K562 (cell line): ENCODE measurements around the gene SPIB. TPM values are rescaled to one million over a fixed set of nuclear protein-coding genes. Genes with fewer than 3 reads are reported as not detected.

Experiments
- ATAC-seq: fragments of 200-7000 bp; cut with Tn5 transposase; 3 replicates; pipeline ENCODE4 v1.9.1; 2020; ENCODE audit warnings: moderate library complexity
- BruUV-seq: library from RNA; stranded (reverse); fragments of 400-500 nt; replicated peaks from 2 replicates; lab custom pipeline; 2021; lab: Mats Ljungman, UMichigan
- CTCF ChIA-PET: fragments of 300-600 bp; formaldehyde crosslinking; extraction: SDS; loops from one replicate; lab custom pipeline; 2021; ENCODE audit warnings: low intra/inter-chr PET ratio; lab: Yijun Ruan, JAX
- POLR2A ChIA-PET: fragments of 300-600, 350-650 bp; sonication (Branson Sonifier 250); formaldehyde crosslinking; extraction: SDS; loops from one replicate; lab custom pipeline; 2021; ENCODE audit warnings: antibody characterized with exemption, inconsistent platforms; lab: Yijun Ruan, JAX
- DNase-seq, 4 experiments: peaks; one replicate each; pipeline versions ENCODE4 v3.0.0 to v3.0.0-alpha.2; 2011 to 2018; ENCODE audit warnings: low spot score in 3 of 4, mixed read lengths in 3 of 4; ENCODE audit errors: extremely low read depth in 1 of 4
- FAIRE-seq: peaks from 2 replicates; lab custom pipeline; 2011; peaks lifted over from hg19 to GRCh38; lab: Jason Lieb, UNC
- H2AFZ ChIP-seq: 2 replicates; pipeline ENCODE4 v1.6.0; 2011; ENCODE audit warnings: low read depth, low read length, control low read depth, inconsistent platforms
- H3K27ac ChIP-seq: fragments of 200-600 bp; 3 replicates; pipeline ENCODE4 v1.8.0; 2011; ENCODE audit warnings: low read depth, mild to moderate bottlenecking, control low read depth, inconsistent platforms, low read length, moderate library complexity, mixed read lengths; ENCODE audit errors: extremely low read depth
- H3K27me3 ChIP-seq, 2 experiments: fragments of 300-600 bp in 1 of 2; 2 replicates in 1 of 2; 3 replicates in 1 of 2; pipeline versions ENCODE4 v1.6.0 to v1.8.0; 2011; ENCODE audit warnings: inconsistent platforms in 2 of 2, low read length in 2 of 2, mild to moderate bottlenecking in 1 of 2, mixed read lengths in 1 of 2, moderate library complexity in 1 of 2; ENCODE audit not compliant: control insufficient read depth in 2 of 2, insufficient read depth in 2 of 2
- H3K36me3 ChIP-seq: fragments of 300-600 bp; 3 replicates; pipeline ENCODE4 v1.8.0; 2011; ENCODE audit warnings: mild to moderate bottlenecking, low read length, inconsistent platforms; ENCODE audit not compliant: control insufficient read depth, insufficient read depth
- H3K4me1 ChIP-seq, 2 experiments: fragments of 200-600 bp in 1 of 2; replicated peaks in 1 of 2; 2 replicates in 1 of 2; 3 replicates in 1 of 2; pipeline versions ENCODE4 v1.5.1 to v1.8.0; 2011; ENCODE audit warnings: inconsistent platforms in 2 of 2, low read length in 2 of 2, mild to moderate bottlenecking in 1 of 2, mixed read lengths in 1 of 2, moderate library complexity in 1 of 2; ENCODE audit not compliant: control insufficient read depth in 2 of 2, insufficient read depth in 2 of 2
- H3K4me2 ChIP-seq: 2 replicates; pipeline ENCODE4 v1.6.1; 2011; ENCODE audit warnings: low read length, control low read depth, inconsistent platforms, mixed read lengths; ENCODE audit not compliant: insufficient read depth
- H3K4me3 ChIP-seq: fragments of 200-600 bp; sonication (generic), shearing (Covaris generic); 2 replicates; pipeline ENCODE4 v1.5.1; 2016; ENCODE audit warnings: control low read depth, inconsistent platforms
- H3K79me2 ChIP-seq: fragments of 200-600 bp; 3 replicates; pipeline ENCODE4 v1.8.0; 2011; ENCODE audit warnings: low read length, inconsistent platforms; ENCODE audit not compliant: control insufficient read depth, insufficient read depth
- H3K9ac ChIP-seq, 2 experiments: 2 replicates each; pipeline versions ENCODE4 v1.6.0 to v1.6.1; 2011; ENCODE audit warnings: low read depth in 2 of 2, low read length in 2 of 2, control low read depth in 1 of 2, inconsistent platforms in 1 of 2, mild to moderate bottlenecking in 1 of 2, mixed read lengths in 1 of 2; ENCODE audit not compliant: insufficient read depth in 1 of 2
- H3K9me1 ChIP-seq: one replicate; pipeline ENCODE4 v1.6.0; 2011; ENCODE audit warnings: inconsistent platforms, mild to moderate bottlenecking, low read length, moderate library complexity; ENCODE audit not compliant: control insufficient read depth, insufficient read depth
- H3K9me3 ChIP-seq: replicated peaks from 2 replicates; pipeline ENCODE4 v1.5.1; 2011; ENCODE audit warnings: low read depth, low read length, inconsistent platforms; ENCODE audit not compliant: control insufficient read depth, insufficient read depth
- H4K20me1 ChIP-seq: replicated peaks from 2 replicates; pipeline ENCODE4 v1.6.1; 2011; ENCODE audit warnings: low read length, inconsistent platforms, mixed read lengths; ENCODE audit not compliant: control insufficient read depth, insufficient read depth
- BRD9 ChIP-seq: fragments of 450-650 bp; IDR thresholded peaks from 2 replicates; pipeline ENCODE4 v1.6.1; 2018; ENCODE audit warnings: low read depth; ENCODE audit not compliant: partially characterized antibody
- CHD1 ChIP-seq: fragments of 200-600 bp; sonication (generic); IDR thresholded peaks from one replicate; pipeline ENCODE4 v1.6.1; 2012; ENCODE audit warnings: mild to moderate bottlenecking, moderate library complexity, low read length, inconsistent platforms
- FOXK2 ChIP-seq, 2 experiments: fragments of 450-650 bp; IDR thresholded peaks in 1 of 2; conservative IDR thresholded peaks in 1 of 2; 2 replicates each; pipeline ENCODE4 v1.6.1; 2016; ENCODE audit warnings: low read depth in 2 of 2, mild to moderate bottlenecking in 1 of 2
- GABPB1 ChIP-seq: sonication (generic); formaldehyde crosslinking; IDR thresholded peaks from 2 replicates; pipeline ENCODE4 v1.8.0; 2022; ENCODE audit warnings: mild to moderate bottlenecking, missing genetic modification reagents
- GATAD2A ChIP-seq: fragments of 450-650 bp; IDR thresholded peaks from 2 replicates; pipeline ENCODE4 v1.6.1; 2017
- GTF2A2 ChIP-seq: IDR thresholded peaks from 2 replicates; pipeline ENCODE4 v1.6.1; 2016; ENCODE audit warnings: mild to moderate bottlenecking, missing genetic modification characterization, missing compliant biosample characterization
- HOXB6 ChIP-seq: fragments of 250-450 bp; sonication (Bioruptor Pico); IDR thresholded peaks from 2 replicates; pipeline ENCODE4 v1.5.1; 2022; ENCODE audit warnings: mild to moderate bottlenecking, borderline replicate concordance
- MECOM ChIP-seq: fragments of 250-450 bp; sonication (Bioruptor Pico); IDR thresholded peaks from 2 replicates; pipeline ENCODE4 v1.8.0; 2022; ENCODE audit warnings: inconsistent platforms
- MEIS2 ChIP-seq: fragments of 450-650 bp; IDR thresholded peaks from 2 replicates; pipeline ENCODE4 v1.6.1; 2014; ENCODE audit warnings: mild to moderate bottlenecking; ENCODE audit not compliant: partially characterized antibody
- NELFE ChIP-seq: IDR thresholded peaks from 2 replicates; pipeline ENCODE4 v1.6.1; 2011; ENCODE audit warnings: mild to moderate bottlenecking; ENCODE audit not compliant: insufficient read depth, insufficient read length
- NFIC ChIP-seq: fragments of 450-650 bp; IDR thresholded peaks from 2 replicates; pipeline ENCODE4 v1.6.1; 2017; ENCODE audit warnings: mild to moderate bottlenecking, inconsistent platforms
- PRDM10 ChIP-seq: fragments of 450-650 bp; IDR thresholded peaks from 2 replicates; pipeline ENCODE4 v1.6.1; 2018; ENCODE audit not compliant: partially characterized antibody
- RBBP5 ChIP-seq: fragments of 200-600 bp; sonication (generic); IDR thresholded peaks from 2 replicates; pipeline ENCODE4 v1.6.1; 2012; ENCODE audit warnings: borderline replicate concordance, mild to moderate bottlenecking, low read length, control low read depth, inconsistent platforms; ENCODE audit not compliant: insufficient read depth, poor library complexity, severe bottlenecking
- TBL1XR1 ChIP-seq, 2 experiments: IDR thresholded peaks; 2 replicates each; pipeline ENCODE4 v1.6.1; 2012; ENCODE audit warnings: improper control_type of control experiment in 2 of 2, low read length in 2 of 2, mild to moderate bottlenecking in 1 of 2
- TSC22D4 ChIP-seq: fragments of 450-650 bp; IDR thresholded peaks from 2 replicates; pipeline ENCODE4 v1.6.1; 2016; ENCODE audit warnings: missing genetic modification characterization, missing biosample characterization, control low read depth
- YY1 ChIP-seq, 3 experiments: IDR thresholded peaks; 2 replicates each; pipeline ENCODE4 v1.6.1; 2011; ENCODE audit warnings: low read length in 2 of 3, mild to moderate bottlenecking in 2 of 3, moderate library complexity in 2 of 3, borderline replicate concordance in 1 of 3, control low read depth in 1 of 3, low read depth in 1 of 3; ENCODE audit not compliant: insufficient read depth in 3 of 3, insufficient replicate concordance in 2 of 3, control insufficient read depth in 1 of 3, insufficient read length in 1 of 3; ENCODE audit errors: extremely low read depth in 1 of 3
- ZNF384 ChIP-seq: IDR thresholded peaks from 2 replicates; pipeline ENCODE4 v1.6.1; 2012; ENCODE audit warnings: low read depth, low read length, improper control_type of control experiment
- ZNF507 ChIP-seq: conservative IDR thresholded peaks from 2 replicates; pipeline ENCODE4 v1.6.1; 2017; ENCODE audit warnings: missing genetic modification characterization, missing compliant biosample characterization
- ZNF707 ChIP-seq: fragments of 250-450 bp; sonication (Bioruptor Pico); conservative IDR thresholded peaks from 2 replicates; pipeline ENCODE4 v1.8.0; 2022; ENCODE audit warnings: inconsistent platforms, mild to moderate bottlenecking, moderate library complexity
- ZNF79 ChIP-seq: fragments of 250-450 bp; sonication (Bioruptor Pico); IDR thresholded peaks from 2 replicates; pipeline ENCODE4 v1.4.0; 2020; ENCODE audit warnings: low read depth, mild to moderate bottlenecking, moderate library complexity
- WGBS: fragments of 100-300 bp; shearing (Covaris generic); methylation state at CpG from one replicate; pipeline ENCODE4 v1.1.6; 2016; ENCODE audit warnings: low coverage, mixed read lengths; ENCODE audit not compliant: insufficient coverage; ENCODE audit errors: missing lambda C conversion rate; 5-methylcytosine and 5-hydroxymethylcytosine counted together
- in situ Hi-C: fragments of 300-500 bp; cut with MboI; formaldehyde crosslinking; loops from 4 replicates; pipeline ENCODE4 v1.15.0; 2018; ENCODE audit warnings: inconsistent platforms, mixed read lengths
- intact Hi-C: fragments of 100-400 bp; cut with micrococcal nuclease; formaldehyde crosslinking; loops from 2 replicates; pipeline ENCODE4 v1.14.2; 2022
- polyA plus RNA-seq, 8 experiments: library from polyadenylated mRNA; depleted of rRNA in 4 of 8; stranded (reverse) in 5 of 8; unstranded in 3 of 8; fragments of >200 nt; fragmentation: Nextera tagmentation in 2 of 8; fragmentation: Illumina TruSeq in 1 of 8; extraction: Ambion mirVana in 2 of 8; extraction: Trizol in 1 of 8; gene quantifications; 2 replicates each; pipeline versions ENCODE4 v1.2.1 to v1.2.3, GENCODE V29; 2011 to 2014; ENCODE audit warnings: inconsistent platforms in 1 of 8, missing spikeins in 1 of 8
- total RNA-seq, 7 experiments: library from RNA; depleted of rRNA in 6 of 7; stranded (reverse); fragments of >200 nt in 6 of 7; fragmentation: Illumina TruSeq in 2 of 7; extraction: Trizol in 2 of 7; gene quantifications; 2 replicates each; pipeline versions ENCODE4 v1.2.1 to v1.2.3, GENCODE V29; 2011 to 2021; ENCODE audit warnings: low replicate concordance in 1 of 7

SPIB gene
- total and polyA plus RNA-seq, 9 of the 15 experiments (the other 6 are each of a cell fraction or from before 2014, with no cell fraction given) = 0.06 to 1.0 (median 0.43) TPM; not detected in 1

GRCh38 chr19:50434525-50434924 lies 15.8 kb downstream of the SPIB start:
- peaks cover 0 to 25% of the 10 kb centered on the region in 2 experiments; a peak in 3 of 5 replicates for H3K27me3 ChIP-seq
- no peak for FAIRE-seq
- no TSS peak for BruUV-seq
- H4K20me1 ChIP-seq = no peaks in the 10 kb centered on the region
- peak; percentile 47 to 54 (median 50) for DNase-seq
- peak overlapping the region in 1 of 2 experiments; percentile 88; a peak in 2 of 4 replicates for H3K9ac ChIP-seq
- in situ Hi-C loops (no loop called here), intact Hi-C loops (no loop called here)
- no peak overlapping the region for H3K27ac ChIP-seq
- peaks cover 12 to 42% of the 10 kb centered on the region in 2 experiments; a peak in 4 of 5 replicates for H3K4me1 ChIP-seq
- no peak overlapping the region for H2AFZ ChIP-seq
- ATAC-seq = peak; percentile 13; the same call in 2 of the 3 replicates
- no peaks in the 10 kb centered on the region for H3K79me2 ChIP-seq
- 5% methylated on average over 12 of the region's 12 CpGs for WGBS
- H3K9me3 ChIP-seq = no peaks in the 10 kb centered on the region
- no peak overlapping the region for H3K4me2 ChIP-seq
- no peaks in the 10 kb centered on the region for H3K9me1 ChIP-seq
- no peak overlapping the region for H3K4me3 ChIP-seq
- H3K36me3 ChIP-seq = no peaks in the 10 kb centered on the region
- CTCF ChIA-PET = no interaction called here
- POLR2A ChIA-PET = no interaction called here
- TF ChIP-seq BRD9 (no peak), NFIC (peak; percentile 95), TBL1XR1 (IDR thresholded peaks at IDR 0.05; ENCODE audit: low read length in 2 of 2) (no peak), RBBP5 (no peak), ZNF79 (CRISPR knock-in tag) (no peak), GABPB1 (CRISPR knock-in tag) (no peak), NELFE (no peak), CHD1 (no peak), MEIS2 (no peak), ZNF507 (no peak), FOXK2 (conservative IDR thresholded peaks at IDR 0.05 in 1 of 2, IDR thresholded peaks at IDR 0.05 in 1 of 2; ENCODE audit: low read depth in 2 of 2) (no peak), ZNF384 (no peak), HOXB6 (CRISPR knock-in tag) (no peak), GTF2A2 (tag) (no peak), ZNF707 (CRISPR knock-in tag) (no peak), MECOM (CRISPR knock-in tag) (no peak), PRDM10 (peak; percentile 61), YY1 (IDR thresholded peaks at IDR 0.05; ENCODE audit: borderline replicate concordance in 1 of 3, control insufficient read depth in 1 of 3, extremely low read depth in 1 of 3, insufficient read depth in 3 of 3, insufficient read length in 1 of 3, insufficient replicate concordance in 2 of 3, low read depth in 1 of 3, low read length in 2 of 3) (no peak), TSC22D4 (tag) (no peak), GATAD2A (no peak)
